ENCODE measurements around the gene NCAM1.
"Not testable (repeated sequence)": the region's sequence is repeated elsewhere in the genome, so short reads cannot be mapped to it uniquely, and the experiment has no call there.

NCAM1 gene

GRCh38 chr11:113019711-113020110 lies 58.5 kb downstream of the NCAM1 start:
- H3K4me1 ChIP-seq, result no peaks in the 10 kb centered on the region

GRCh38 chr11:113021111-113021510 lies 59.9 kb downstream of the NCAM1 start:
- in situ Hi-C loops (cut with MboI; ENCODE audit: low sequenced_read_pairs), result no loop called here
- Histone ChIP-seq H3K27me3 (ENCODE audit: low read depth) (no peaks in the 10 kb centered on the region), H3K4me3 (no peak overlapping the region), H3K4me1 (no peaks in the 10 kb centered on the region), H3K9me3 (no peaks in the 10 kb centered on the region), H3K36me3 (replicated peaks) (no peaks in the 10 kb centered on the region)
- no peak for DNase-seq (ENCODE audit: low spot score in 2 of 2)

More at GRCh38 chr11:113019711-113020110, 58.5 kb downstream of the NCAM1 start:
- H3K4me3 ChIP-seq, result no peak overlapping the region
- DNase-seq (ENCODE audit: low spot score in 2 of 2), result no peak
- no peaks in the 10 kb centered on the region for H3K9me3 ChIP-seq
- H3K36me3 ChIP-seq (replicated peaks), result no peaks in the 10 kb centered on the region
- in situ Hi-C loops (cut with MboI; ENCODE audit: low sequenced_read_pairs), result no loop called here
- no peaks in the 10 kb centered on the region for H3K27me3 ChIP-seq (ENCODE audit: low read depth)

- Histone ChIP-seq H3K27me3 (ENCODE audit: low read depth) (peaks cover 2% of the 10 kb centered on the region), H3K9me3 (no peaks in the 10 kb centered on the region), H3K4me3 (no peak overlapping the region), H3K36me3 (replicated peaks) (no peaks in the 10 kb centered on the region), H3K4me1 (no peaks in the 10 kb centered on the region)
- in situ Hi-C loops (cut with MboI; ENCODE audit: low sequenced_read_pairs), result no loop called here
- no peak for DNase-seq (ENCODE audit: low spot score in 2 of 2)
Observed at GRCh38 chr11:113022262-113022661, 61.0 kb downstream of the NCAM1 start.

GRCh38 chr11:113023228-113023627 lies 62.0 kb downstream of the NCAM1 start:
- DNase-seq (ENCODE audit: low spot score in 2 of 2), result no peak
- Histone ChIP-seq H3K4me1 (no peaks in the 10 kb centered on the region), H3K36me3 (replicated peaks) (no peaks in the 10 kb centered on the region), H3K27me3 (ENCODE audit: low read depth) (peaks cover 4% of the 10 kb centered on the region), H3K4me3 (no peak overlapping the region), H3K9me3 (no peaks in the 10 kb centered on the region)
- in situ Hi-C loops (cut with MboI; ENCODE audit: low sequenced_read_pairs), result no loop called here

- no peak for DNase-seq (ENCODE audit: low spot score in 2 of 2)
- in situ Hi-C loops (cut with MboI; ENCODE audit: low sequenced_read_pairs), result no loop called here
Observed at GRCh38 chr11:113023986-113024385, 62.8 kb downstream of the NCAM1 start.

GRCh38 chr11:113026778-113027177 lies 65.6 kb downstream of the NCAM1 start:
- peaks cover 4% of the 10 kb centered on the region for H3K27me3 ChIP-seq (ENCODE audit: low read depth)
- in situ Hi-C loops (cut with MboI; ENCODE audit: low sequenced_read_pairs), result no loop called here
- no peak overlapping the region for H3K4me3 ChIP-seq
- no peak for DNase-seq (ENCODE audit: low spot score in 2 of 2)
- H3K4me1 ChIP-seq, result no peaks in the 10 kb centered on the region
- no peaks in the 10 kb centered on the region for H3K36me3 ChIP-seq (replicated peaks)
- no peaks in the 10 kb centered on the region for H3K9me3 ChIP-seq

More at GRCh38 chr11:113023986-113024385, 62.8 kb downstream of the NCAM1 start:
- no peaks in the 10 kb centered on the region for H3K36me3 ChIP-seq (replicated peaks)
- H3K27me3 ChIP-seq (ENCODE audit: low read depth), result peaks cover 4% of the 10 kb centered on the region
- no peaks in the 10 kb centered on the region for H3K9me3 ChIP-seq
- no peak overlapping the region for H3K4me3 ChIP-seq
- no peaks in the 10 kb centered on the region for H3K4me1 ChIP-seq

GRCh38 chr11:113034576-113034975 lies 73.4 kb downstream of the NCAM1 start:
- no peaks in the 10 kb centered on the region for H3K36me3 ChIP-seq (replicated peaks)

GRCh38 chr11:113035708-113036107 lies 74.5 kb downstream of the NCAM1 start:
- in situ Hi-C loops (cut with MboI; ENCODE audit: low sequenced_read_pairs), result no loop called here
- no peak for DNase-seq (ENCODE audit: low spot score in 2 of 2)

More at GRCh38 chr11:113034576-113034975, 73.4 kb downstream of the NCAM1 start:
- H3K4me3 ChIP-seq, result no peak overlapping the region
- no peaks in the 10 kb centered on the region for H3K9me3 ChIP-seq
- in situ Hi-C loops (cut with MboI; ENCODE audit: low sequenced_read_pairs), result no loop called here
- H3K27me3 ChIP-seq (ENCODE audit: low read depth), result no peaks in the 10 kb centered on the region
- no peak for DNase-seq (ENCODE audit: low spot score in 2 of 2)
- H3K4me1 ChIP-seq, result no peaks in the 10 kb centered on the region

GRCh38 chr11:113043698-113044097 lies 82.5 kb downstream of the NCAM1 start:
- Histone ChIP-seq H3K36me3 (replicated peaks) (no peaks in the 10 kb centered on the region), H3K9me3 (no peaks in the 10 kb centered on the region), H3K4me3 (no peak overlapping the region), H3K27me3 (ENCODE audit: low read depth) (no peaks in the 10 kb centered on the region), H3K4me1 (no peaks in the 10 kb centered on the region)
- DNase-seq (ENCODE audit: low spot score in 2 of 2), result no peak
- in situ Hi-C loops (cut with MboI; ENCODE audit: low sequenced_read_pairs), result no loop called here

More at GRCh38 chr11:113035708-113036107, 74.5 kb downstream of the NCAM1 start:
- Histone ChIP-seq H3K36me3 (replicated peaks) (no peaks in the 10 kb centered on the region), H3K27me3 (ENCODE audit: low read depth) (no peaks in the 10 kb centered on the region), H3K9me3 (no peaks in the 10 kb centered on the region), H3K4me1 (no peaks in the 10 kb centered on the region), H3K4me3 (no peak overlapping the region)

- Histone ChIP-seq H3K36me3 (replicated peaks) (no peaks in the 10 kb centered on the region), H3K4me3 (no peak overlapping the region), H3K4me1 (no peaks in the 10 kb centered on the region), H3K9me3 (no peaks in the 10 kb centered on the region), H3K27me3 (ENCODE audit: low read depth) (no peaks in the 10 kb centered on the region)
- DNase-seq (ENCODE audit: low spot score in 2 of 2), result no peak
- in situ Hi-C loops (cut with MboI; ENCODE audit: low sequenced_read_pairs), result no loop called here
Observed at GRCh38 chr11:113045146-113045545, 83.9 kb downstream of the NCAM1 start.

- no peak for DNase-seq (ENCODE audit: low spot score in 2 of 2)
- H3K27me3 ChIP-seq (ENCODE audit: low read depth), result no peaks in the 10 kb centered on the region
- no peaks in the 10 kb centered on the region for H3K36me3 ChIP-seq (replicated peaks)
- H3K9me3 ChIP-seq, result no peaks in the 10 kb centered on the region
- H3K4me3 ChIP-seq, result no peak overlapping the region
- in situ Hi-C loops (cut with MboI; ENCODE audit: low sequenced_read_pairs), result no loop called here
- no peaks in the 10 kb centered on the region for H3K4me1 ChIP-seq
Observed at GRCh38 chr11:113046866-113047265, 85.6 kb downstream of the NCAM1 start.

GRCh38 chr11:113048820-113049768 lies 87.9 kb downstream of the NCAM1 start:
- Histone ChIP-seq H3K4me1 (no peaks in the 10 kb centered on the region), H3K4me3 (no peak overlapping the region), H3K27me3 (ENCODE audit: low read depth) (no peaks in the 10 kb centered on the region), H3K36me3 (replicated peaks) (no peaks in the 10 kb centered on the region), H3K9me3 (no peaks in the 10 kb centered on the region)
- in situ Hi-C loops (cut with MboI; ENCODE audit: low sequenced_read_pairs), result no loop called here
- DNase-seq (ENCODE audit: low spot score in 2 of 2), result no peak

GRCh38 chr11:113053042-113053441 lies 91.8 kb downstream of the NCAM1 start:
- H3K4me1 ChIP-seq; H3K9me3 ChIP-seq; H3K4me3 ChIP-seq; DNase-seq (ENCODE audit: low spot score in 2 of 2); H3K27me3 ChIP-seq (ENCODE audit: low read depth); in situ Hi-C loops (cut with MboI; ENCODE audit: low sequenced_read_pairs); H3K36me3 ChIP-seq (replicated peaks): not testable (repeated sequence)

GRCh38 chr11:113057038-113057437 lies 95.8 kb downstream of the NCAM1 start:
- H3K36me3 ChIP-seq (replicated peaks), result no peaks in the 10 kb centered on the region
- no peaks in the 10 kb centered on the region for H3K4me1 ChIP-seq
- H3K27me3 ChIP-seq (ENCODE audit: low read depth), result no peaks in the 10 kb centered on the region
- no peak overlapping the region for H3K4me3 ChIP-seq
- no peaks in the 10 kb centered on the region for H3K9me3 ChIP-seq
- no peak for DNase-seq (ENCODE audit: low spot score in 2 of 2)
- in situ Hi-C loops (cut with MboI; ENCODE audit: low sequenced_read_pairs), result no loop called here

Data from HAP-1 (cell line).